ENCODE measurements around the gene DDX11.
"Not testable (repeated sequence)": the region's sequence is repeated elsewhere in the genome, so short reads cannot be mapped to it uniquely, and the experiment has no call there.

GRCh38 chr12:31144768-31145167, 71.1 kb downstream of the DDX11 start:
- not testable (repeated sequence) for TF ChIP-seq EZH2 (IDR thresholded peaks at IDR 0.05; ENCODE audit: borderline replicate concordance, low read length)
- TF ChIP-seq, protein P1, sequence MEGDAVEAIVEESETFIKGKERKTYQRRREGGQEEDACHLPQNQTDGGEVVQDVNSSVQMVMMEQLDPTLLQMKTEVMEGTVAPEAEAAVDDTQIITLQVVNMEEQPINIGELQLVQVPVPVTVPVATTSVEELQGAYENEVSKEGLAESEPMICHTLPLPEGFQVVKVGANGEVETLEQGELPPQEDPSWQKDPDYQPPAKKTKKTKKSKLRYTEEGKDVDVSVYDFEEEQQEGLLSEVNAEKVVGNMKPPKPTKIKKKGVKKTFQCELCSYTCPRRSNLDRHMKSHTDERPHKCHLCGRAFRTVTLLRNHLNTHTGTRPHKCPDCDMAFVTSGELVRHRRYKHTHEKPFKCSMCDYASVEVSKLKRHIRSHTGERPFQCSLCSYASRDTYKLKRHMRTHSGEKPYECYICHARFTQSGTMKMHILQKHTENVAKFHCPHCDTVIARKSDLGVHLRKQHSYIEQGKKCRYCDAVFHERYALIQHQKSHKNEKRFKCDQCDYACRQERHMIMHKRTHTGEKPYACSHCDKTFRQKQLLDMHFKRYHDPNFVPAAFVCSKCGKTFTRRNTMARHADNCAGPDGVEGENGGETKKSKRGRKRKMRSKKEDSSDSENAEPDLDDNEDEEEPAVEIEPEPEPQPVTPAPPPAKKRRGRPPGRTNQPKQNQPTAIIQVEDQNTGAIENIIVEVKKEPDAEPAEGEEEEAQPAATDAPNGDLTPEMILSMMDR (IDR thresholded peaks at IDR 0.05; ENCODE audit: low read length): not testable (repeated sequence)

Data from OCI-LY1 (cell line).